GM12801 (cell line): ENCODE data around the gene WASF1.

Experiments
- CTCF ChIP-seq: IDR thresholded peaks from one replicate; pipeline ENCODE4 v1.5.1; 2011; ENCODE audit warnings: control low read depth; ENCODE audit not compliant: insufficient read length; ENCODE audit errors: extremely low read depth

Gene WASF1

DNA sequence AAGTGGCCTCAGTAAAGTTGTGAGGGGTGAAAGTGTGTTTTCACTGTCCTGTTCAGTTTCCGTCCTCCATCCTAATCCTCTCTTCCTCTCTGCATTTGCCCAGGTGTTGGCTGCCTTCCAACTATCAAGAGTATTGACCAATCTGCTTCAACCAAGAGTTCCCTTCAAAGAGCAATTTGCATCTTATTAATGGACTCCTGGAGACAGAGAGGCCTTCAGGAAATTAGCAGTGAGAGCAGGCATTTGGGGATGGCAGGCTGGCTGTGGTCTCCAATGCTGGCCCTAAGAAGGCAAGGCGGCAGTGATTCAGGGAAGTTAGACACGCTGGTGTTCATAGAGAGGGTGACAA lies 124.1 kb downstream of the WASF1 start:
- no peak for TF ChIP-seq CTCF

GRCh38 chr6:110054664-110055386 lies 124.6 kb downstream of the WASF1 start:
- no peak for TF ChIP-seq CTCF

- TF ChIP-seq CTCF, result no peak
Measured at GRCh38 chr6:110053395-110054240, 125.9 kb downstream of the WASF1 start.

DNA sequence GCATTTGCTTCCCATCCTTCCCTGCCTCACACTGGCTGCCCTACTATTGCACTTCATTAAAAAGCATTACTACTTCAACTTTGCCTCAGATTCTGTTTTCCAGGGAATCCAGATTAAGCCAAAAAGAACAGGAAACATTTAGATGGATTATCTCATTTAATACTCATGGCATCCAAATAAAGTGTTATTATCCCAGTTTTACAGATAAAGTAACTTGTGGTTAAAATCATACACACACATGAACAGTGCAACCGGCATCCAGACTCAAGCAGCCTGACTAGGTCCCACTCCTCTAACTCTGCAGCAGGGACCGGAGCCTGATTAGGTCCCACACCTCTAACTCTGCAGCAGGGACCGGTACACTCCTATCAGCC lies 129.0 kb downstream of the WASF1 start:
- TF ChIP-seq CTCF, result no peak
